GM21786 (cell line): ENCODE results near the gene CALCA.

Experiments
- ATAC-seq: cut with Tn5 transposase; IDR thresholded peaks from one replicate; pipeline ENCODE4 v1.9.1; 2021; ENCODE audit not compliant: unreplicated experiment

CALCA gene

DNA sequence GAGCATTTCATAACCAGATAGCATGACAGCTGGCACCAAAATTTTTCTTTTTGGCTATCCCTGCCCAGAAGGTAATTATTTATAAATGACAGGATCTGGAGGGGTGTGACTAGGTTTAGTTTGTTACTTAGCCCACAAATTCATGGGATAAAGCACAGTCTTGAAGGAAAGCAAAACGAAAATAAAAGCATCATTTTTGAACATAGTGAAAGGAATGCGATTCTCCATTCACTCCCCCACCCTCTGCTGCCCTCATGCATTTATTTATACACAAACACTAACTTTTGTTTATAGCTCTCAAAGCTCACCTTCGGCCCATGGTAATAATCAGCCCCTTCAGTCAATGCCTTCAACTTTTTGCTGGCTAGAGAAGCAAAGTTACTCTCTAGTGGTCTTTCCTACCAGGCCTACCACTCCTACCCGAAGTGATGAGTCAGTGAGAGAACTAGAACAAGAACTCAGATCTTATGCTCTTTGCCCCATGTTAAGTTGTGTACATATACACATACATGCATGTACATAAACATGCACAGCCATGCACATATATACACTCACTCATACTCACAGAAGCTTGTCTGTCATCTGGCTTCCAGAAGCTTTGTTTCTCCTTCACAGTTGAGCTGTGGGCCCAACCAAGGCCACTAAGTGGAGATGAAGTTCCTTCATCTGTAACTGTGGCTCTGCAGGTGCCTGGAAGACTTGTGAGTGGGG lies 22.6 kb downstream of the CALCA start:
- ATAC-seq = no peak

DNA sequence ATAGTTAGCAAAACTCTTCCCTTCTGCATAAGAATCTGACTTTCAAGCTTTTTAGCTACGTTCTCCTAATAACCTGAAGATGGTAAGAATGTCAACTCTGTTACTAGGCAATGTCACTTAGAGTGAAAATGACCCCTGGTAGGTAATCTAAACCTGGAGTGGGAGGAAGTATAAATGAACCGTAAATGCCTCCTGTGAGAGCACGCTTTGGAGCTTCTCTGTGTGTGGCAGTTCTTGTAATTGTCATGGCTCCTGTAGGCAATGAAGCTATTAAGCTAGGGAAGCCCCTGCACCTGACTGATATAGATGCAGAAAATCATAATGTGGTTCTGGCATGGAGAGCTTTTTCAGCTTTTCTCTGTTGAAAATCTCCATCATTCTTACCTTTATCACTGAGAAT lies 29.4 kb downstream of the CALCA start:
- ATAC-seq = no peak

DNA sequence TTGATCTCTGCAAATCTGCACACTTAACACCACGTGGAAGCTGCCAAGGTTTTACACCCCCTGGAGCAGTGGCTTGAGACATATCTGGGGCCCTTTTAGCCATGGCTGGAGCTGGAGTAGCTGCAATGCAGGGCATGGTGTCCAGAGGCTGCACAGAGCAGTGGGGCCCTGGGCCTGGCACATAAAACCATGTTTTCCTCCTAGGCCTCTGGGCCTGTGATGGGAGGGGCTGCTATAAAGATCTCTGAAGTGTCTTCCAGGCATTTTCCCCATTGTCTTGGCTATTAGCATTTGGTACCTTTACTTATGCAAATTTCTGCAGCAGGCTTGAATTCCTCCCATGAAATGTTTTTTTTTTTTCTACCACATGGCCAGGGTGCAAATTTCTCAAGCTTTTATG lies 33.2 kb downstream of the CALCA start:
- ATAC-seq = no peak

DNA sequence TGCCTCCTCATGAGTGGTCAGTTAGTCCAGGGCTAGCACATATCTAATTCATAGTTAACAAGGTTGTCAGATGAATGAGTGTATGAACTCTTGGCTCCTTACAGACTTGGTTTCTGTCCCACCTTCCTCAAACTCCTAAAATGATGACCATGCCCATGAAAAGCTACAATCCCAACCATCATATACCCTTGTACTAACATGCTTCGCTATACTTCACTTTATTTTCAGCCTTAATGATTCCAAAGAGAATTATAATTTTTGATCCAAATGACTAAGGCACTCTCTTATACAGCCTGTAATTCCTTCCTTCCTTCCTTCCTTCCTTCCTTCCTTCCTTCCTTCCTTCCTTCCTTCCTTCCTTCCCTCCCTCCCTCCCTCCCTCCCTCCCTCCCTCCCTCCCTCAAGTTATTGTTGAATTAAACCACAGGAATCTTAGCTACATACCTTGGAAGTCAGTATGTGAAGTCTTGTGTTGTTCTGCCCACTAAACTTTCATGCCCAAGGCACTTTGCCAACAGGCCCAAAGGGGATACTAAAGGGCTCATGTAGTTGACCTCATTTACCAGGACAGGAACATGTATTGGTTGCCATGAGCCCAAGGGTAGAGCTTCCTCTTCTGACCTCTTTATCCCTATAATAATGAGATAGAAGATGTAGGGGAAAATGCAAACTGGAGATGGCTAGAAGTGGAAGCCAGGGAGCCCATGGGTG lies 37.4 kb downstream of the CALCA start:
- ATAC-seq = no peak

DNA sequence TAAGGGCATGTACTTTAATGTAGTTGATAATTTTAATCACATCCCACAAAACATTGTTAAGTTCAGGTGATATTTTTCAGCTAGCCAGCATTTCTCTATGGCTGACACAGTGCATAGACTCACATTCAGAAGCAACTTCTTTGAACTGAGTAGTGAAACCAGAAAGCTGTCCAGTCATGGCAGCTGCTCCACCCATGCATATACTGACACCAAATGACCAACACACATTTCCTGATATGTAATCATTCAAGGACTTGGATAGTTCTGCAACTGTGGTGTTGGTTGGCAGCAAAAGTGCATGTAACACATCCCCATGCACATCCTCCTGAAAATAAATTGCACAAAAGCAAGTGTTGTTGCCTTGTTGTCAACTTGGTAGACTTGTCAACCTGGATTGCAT lies 39.7 kb downstream of the CALCA start:
- no peak for ATAC-seq

DNA sequence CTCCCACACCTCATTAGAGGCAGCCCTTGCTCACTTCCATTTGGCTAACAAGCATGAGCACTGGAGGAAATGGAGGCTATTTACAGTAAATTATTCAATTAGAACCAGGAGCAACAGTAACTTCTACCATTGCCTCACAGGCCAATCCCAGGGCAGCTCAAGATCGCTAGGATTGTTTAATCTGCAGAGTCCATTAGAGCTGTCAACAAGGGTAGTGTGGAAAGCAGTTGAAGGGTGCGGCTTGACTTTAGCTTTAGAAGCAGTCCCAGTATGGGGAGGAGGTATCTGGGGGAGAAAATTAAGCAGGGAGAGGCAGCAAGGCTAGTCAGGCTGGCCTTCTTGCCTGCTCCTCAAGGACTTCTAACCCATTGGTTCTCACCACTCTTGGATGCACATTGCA lies 41.8 kb downstream of the CALCA start:
- ATAC-seq = no peak

DNA sequence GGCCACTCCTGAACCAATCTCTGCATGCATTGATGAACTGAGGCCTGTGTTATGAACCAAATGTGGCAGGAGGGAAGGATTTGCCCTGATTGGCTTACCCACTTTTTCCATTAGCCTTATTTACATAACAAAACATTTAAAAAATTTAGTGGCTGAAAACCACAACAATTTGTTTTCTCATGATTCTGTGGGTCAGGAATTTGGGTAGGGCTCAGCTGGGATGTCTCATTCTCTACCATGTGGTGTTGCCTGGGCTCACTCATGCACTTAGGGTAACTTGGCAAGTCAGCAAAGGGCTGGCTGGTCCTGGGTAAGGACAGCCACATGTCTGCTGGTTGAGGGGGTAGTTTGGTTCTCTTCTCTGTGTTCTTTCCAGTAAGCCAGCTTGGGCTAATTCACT lies 45.0 kb downstream of the CALCA start:
- ATAC-seq = no peak

DNA sequence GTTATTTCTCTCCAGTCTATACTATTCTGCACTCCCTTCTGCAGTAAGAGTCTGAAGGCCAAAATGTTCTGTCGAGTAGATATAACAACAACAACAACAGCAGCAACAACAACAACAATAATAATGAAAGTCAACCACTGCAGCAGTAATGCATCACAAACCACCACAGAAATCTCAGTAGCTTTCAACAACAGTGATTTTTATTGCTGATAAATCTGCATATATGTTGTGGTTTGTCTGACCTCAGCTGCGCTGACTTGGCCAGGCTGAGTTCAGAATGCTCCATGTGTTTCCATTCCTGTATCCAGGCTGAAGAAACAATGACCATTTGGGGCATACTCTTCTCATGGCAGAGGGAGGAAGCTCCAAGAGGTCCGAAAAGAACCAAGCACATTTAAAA lies 47.8 kb downstream of the CALCA start:
- no peak for ATAC-seq
